ENCODE data around the gene ZBTB7C. TPM values are rescaled to one million over a fixed set of nuclear protein-coding genes. Genes with fewer than 3 reads are reported as not detected.

ZBTB7C gene
- total RNA-seq, 1 experiment from 2014 or later, result 0.32 TPM

DNA sequence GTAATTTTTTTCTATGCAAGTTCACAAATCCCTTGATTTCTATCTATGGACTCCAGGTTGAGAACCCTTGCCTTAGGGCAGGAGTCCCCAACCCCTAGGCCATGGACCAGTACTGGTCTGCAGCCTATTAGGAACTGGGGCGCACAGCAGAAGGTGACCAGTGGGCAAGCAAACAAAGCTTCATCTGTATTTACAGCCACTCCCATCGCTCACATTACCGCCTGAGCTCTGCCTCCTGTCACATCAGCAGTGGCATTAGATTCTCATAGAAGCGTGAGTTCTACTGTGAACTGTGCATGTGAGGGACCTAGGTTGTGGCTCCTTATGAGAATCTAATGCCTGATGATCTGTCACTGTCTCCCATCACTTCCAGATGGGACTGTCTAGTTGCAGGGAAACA is 408.5 kb downstream of the ZBTB7C start:
- TF ChIP-seq, protein P1, sequence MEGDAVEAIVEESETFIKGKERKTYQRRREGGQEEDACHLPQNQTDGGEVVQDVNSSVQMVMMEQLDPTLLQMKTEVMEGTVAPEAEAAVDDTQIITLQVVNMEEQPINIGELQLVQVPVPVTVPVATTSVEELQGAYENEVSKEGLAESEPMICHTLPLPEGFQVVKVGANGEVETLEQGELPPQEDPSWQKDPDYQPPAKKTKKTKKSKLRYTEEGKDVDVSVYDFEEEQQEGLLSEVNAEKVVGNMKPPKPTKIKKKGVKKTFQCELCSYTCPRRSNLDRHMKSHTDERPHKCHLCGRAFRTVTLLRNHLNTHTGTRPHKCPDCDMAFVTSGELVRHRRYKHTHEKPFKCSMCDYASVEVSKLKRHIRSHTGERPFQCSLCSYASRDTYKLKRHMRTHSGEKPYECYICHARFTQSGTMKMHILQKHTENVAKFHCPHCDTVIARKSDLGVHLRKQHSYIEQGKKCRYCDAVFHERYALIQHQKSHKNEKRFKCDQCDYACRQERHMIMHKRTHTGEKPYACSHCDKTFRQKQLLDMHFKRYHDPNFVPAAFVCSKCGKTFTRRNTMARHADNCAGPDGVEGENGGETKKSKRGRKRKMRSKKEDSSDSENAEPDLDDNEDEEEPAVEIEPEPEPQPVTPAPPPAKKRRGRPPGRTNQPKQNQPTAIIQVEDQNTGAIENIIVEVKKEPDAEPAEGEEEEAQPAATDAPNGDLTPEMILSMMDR (conservative IDR thresholded peaks at IDR 0.05; ENCODE audit: low read depth, low read length), result no peak
- no peak for TF ChIP-seq EZH2 (IDR thresholded peaks at IDR 0.05; ENCODE audit: borderline replicate concordance, low read depth, low read length, poor library complexity, severe bottlenecking)
- Histone ChIP-seq H3K9me3 (ENCODE audit: low read depth, low read length, poor library complexity, severe bottlenecking) (peaks cover 8% of the 10 kb centered on the region), H3K36me3 (ENCODE audit: insufficient read depth, low read length, poor library complexity, severe bottlenecking) (no peaks in the 10 kb centered on the region), H3K4me1 (ENCODE audit: insufficient read depth, low read length, poor library complexity, severe bottlenecking) (peaks cover 10% of the 10 kb centered on the region), H3K27me3 (replicated peaks; ENCODE audit: insufficient read depth, low read depth, low read length, poor library complexity) (no peaks in the 10 kb centered on the region), H3K27ac (ENCODE audit: low read depth, low read length, poor library complexity, severe bottlenecking) (no peak overlapping the region), H3K4me3 (ENCODE audit: low read depth, low read length, poor library complexity, severe bottlenecking) (no peak overlapping the region)
- DNase-seq (ENCODE audit: low spot score), result no peak
- ChIA-PET CTCF (no interaction called here), POLR2A (ENCODE audit: low non-redundant PET) (no interaction called here)
- BruUV-seq (replicated peaks), result no TSS peak
- intact Hi-C loops (cut with micrococcal nuclease; ENCODE audit: unreplicated experiment), result no loop called here

DNA sequence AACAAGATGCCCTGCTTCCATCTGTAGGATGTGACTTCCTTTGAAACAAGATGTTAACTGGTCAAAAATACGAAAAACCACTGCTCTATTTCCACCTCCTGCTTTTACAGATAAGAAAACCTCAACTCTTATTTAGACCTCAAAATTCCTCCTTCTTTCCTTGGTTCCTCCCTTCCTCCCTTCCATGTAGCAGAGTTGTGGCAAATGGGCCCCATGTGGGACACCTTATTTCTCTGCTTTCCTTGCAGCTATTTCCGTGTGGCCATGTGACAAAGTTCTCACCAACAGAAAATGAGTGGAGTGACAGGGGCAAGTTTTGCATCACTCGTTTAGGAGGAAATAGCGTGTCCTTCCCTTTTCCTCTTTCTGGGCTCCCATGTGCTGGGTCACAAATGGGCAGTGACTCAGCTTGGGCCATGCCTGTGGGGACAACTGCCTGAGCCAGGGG is 409.4 kb downstream of the ZBTB7C start:
- H3K4me1 ChIP-seq (ENCODE audit: insufficient read depth, low read length, poor library complexity, severe bottlenecking), result peaks cover 14% of the 10 kb centered on the region
- ChIA-PET CTCF (no interaction called here), POLR2A (ENCODE audit: low non-redundant PET) (no interaction called here)
- no TSS peak for BruUV-seq (replicated peaks)
- intact Hi-C loops (cut with micrococcal nuclease; ENCODE audit: unreplicated experiment), result no loop called here
- H3K27me3 ChIP-seq (replicated peaks; ENCODE audit: insufficient read depth, low read depth, low read length, poor library complexity), result no peaks in the 10 kb centered on the region
- H3K4me3 ChIP-seq (ENCODE audit: low read depth, low read length, poor library complexity, severe bottlenecking), result no peak overlapping the region
- no peak for TF ChIP-seq EZH2 (IDR thresholded peaks at IDR 0.05; ENCODE audit: borderline replicate concordance, low read depth, low read length, poor library complexity, severe bottlenecking)
- TF ChIP-seq, protein P1 (conservative IDR thresholded peaks at IDR 0.05; ENCODE audit: low read depth, low read length), result no peak
- no peak for DNase-seq (ENCODE audit: low spot score)
- H3K36me3 ChIP-seq (ENCODE audit: insufficient read depth, low read length, poor library complexity, severe bottlenecking), result no peaks in the 10 kb centered on the region
- H3K27ac ChIP-seq (ENCODE audit: low read depth, low read length, poor library complexity, severe bottlenecking), result no peak overlapping the region
- peaks cover 8% of the 10 kb centered on the region for H3K9me3 ChIP-seq (ENCODE audit: low read depth, low read length, poor library complexity, severe bottlenecking)

DNA sequence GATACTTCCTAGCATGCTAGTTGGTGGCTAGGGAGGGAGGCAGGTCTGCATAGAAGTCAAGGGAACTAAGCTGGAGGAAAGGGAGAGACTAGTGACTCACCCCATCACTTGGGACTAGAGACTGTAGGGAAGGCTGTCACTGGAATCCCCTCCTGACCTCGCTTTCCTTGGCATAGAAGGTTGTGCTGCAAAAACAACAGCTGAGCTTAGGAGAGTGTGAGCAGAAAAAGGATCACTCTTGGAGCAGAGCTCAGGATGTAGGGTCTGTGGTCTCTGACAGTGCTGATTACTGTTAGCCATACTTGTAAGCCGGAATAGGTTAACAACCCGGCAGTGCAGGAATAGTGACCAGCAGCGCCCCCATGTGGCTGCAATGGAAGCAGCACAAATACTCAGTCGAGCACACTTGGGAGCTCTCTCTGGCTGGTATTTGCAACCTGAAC is 411.8 kb downstream of the ZBTB7C start:
- Histone ChIP-seq H3K27ac (ENCODE audit: low read depth, low read length, poor library complexity, severe bottlenecking) (no peak overlapping the region), H3K27me3 (replicated peaks; ENCODE audit: insufficient read depth, low read depth, low read length, poor library complexity) (peaks cover 5% of the 10 kb centered on the region), H3K4me3 (ENCODE audit: low read depth, low read length, poor library complexity, severe bottlenecking) (no peak overlapping the region), H3K36me3 (ENCODE audit: insufficient read depth, low read length, poor library complexity, severe bottlenecking) (no peaks in the 10 kb centered on the region), H3K4me1 (ENCODE audit: insufficient read depth, low read length, poor library complexity, severe bottlenecking) (peaks cover 14% of the 10 kb centered on the region), H3K9me3 (ENCODE audit: low read depth, low read length, poor library complexity, severe bottlenecking) (peaks cover 8% of the 10 kb centered on the region)
- peak; percentile 39 for DNase-seq (ENCODE audit: low spot score)
- intact Hi-C loops (cut with micrococcal nuclease; ENCODE audit: unreplicated experiment), result no loop called here
- no peak for TF ChIP-seq EZH2 (IDR thresholded peaks at IDR 0.05; ENCODE audit: borderline replicate concordance, low read depth, low read length, poor library complexity, severe bottlenecking)
- TF ChIP-seq, protein P1 (conservative IDR thresholded peaks at IDR 0.05; ENCODE audit: low read depth, low read length), result peak; percentile 67
- CTCF ChIA-PET, result interaction anchor here (0.8 to 1.3 kb wide), 2 partner anchors 11 to 225 kb away, joined by 3 to 5 read pairs; no protein-coding TSS in a partner anchor
- no TSS peak for BruUV-seq (replicated peaks)
- POLR2A ChIA-PET (ENCODE audit: low non-redundant PET), result interaction anchor here (0.8 kb wide), 1 partner anchor 748 kb away, joined by 3 read pairs; no protein-coding TSS in a partner anchor
